LNCaP clone FGC (cell line): ENCODE measurements around the gene CRHR2.
A peak's percentile ranks its signal among the peaks of the same experiment; 100 is the strongest.

Experiments
- DNase-seq: peaks from one replicate; pipeline ENCODE4 v3.0.0-alpha.2; 2011; ENCODE audit warnings: low read depth
- H3K4me3 ChIP-seq: 2 replicates; pipeline ENCODE4 v1.5.1; 2011; ENCODE audit warnings: mild to moderate bottlenecking, low read depth, low read length, control low read depth
- CTCF ChIP-seq: IDR thresholded peaks from 2 replicates; pipeline ENCODE4 v1.5.1; 2012; ENCODE audit warnings: mild to moderate bottlenecking; ENCODE audit not compliant: control insufficient read depth, insufficient read depth; ENCODE audit errors: extremely low read depth

CRHR2 gene

GRCh38 chr7:30671793-30672465 is 10.3 kb downstream of the CRHR2 start:
- peak; percentile 74 for DNase-seq
- no peak for TF ChIP-seq CTCF
- H3K4me3 ChIP-seq, result no peak overlapping the region

- no peak for DNase-seq
- no peak overlapping the region for H3K4me3 ChIP-seq
- TF ChIP-seq CTCF, result no peak
Observed at GRCh38 chr7:30668102-30668501, 14.2 kb downstream of the CRHR2 start.

- no peak for TF ChIP-seq CTCF
- H3K4me3 ChIP-seq, result no peak overlapping the region
- DNase-seq, result no peak
Observed at GRCh38 chr7:30667172-30667571, 15.1 kb downstream of the CRHR2 start.

GRCh38 chr7:30665449-30665848 is 16.8 kb downstream of the CRHR2 start:
- DNase-seq, result no peak
- H3K4me3 ChIP-seq, result no peak overlapping the region
- TF ChIP-seq CTCF, result no peak

- no peak for TF ChIP-seq CTCF
- H3K4me3 ChIP-seq, result no peak overlapping the region
- DNase-seq, result no peak
Observed at GRCh38 chr7:30665043-30665442, 17.2 kb downstream of the CRHR2 start.

GRCh38 chr7:30664184-30664885 is 17.9 kb downstream of the CRHR2 start:
- no peak for DNase-seq
- TF ChIP-seq CTCF, result no peak

More at GRCh38 chr7:30664184-30664885, 17.9 kb downstream of the CRHR2 start:
- no peak overlapping the region for H3K4me3 ChIP-seq
